Loucy (cell line): ENCODE data around the gene DBT.

Experiments
- H2AFZ ChIP-seq: fragments of 200-600 bp; sonication (generic); 2 replicates; pipeline ENCODE4 v1.6.0; 2016; ENCODE audit warnings: antibody characterized with exemption, mild to moderate bottlenecking, low read length, moderate library complexity
- H3F3A ChIP-seq: fragments of 200-600 bp; 2 replicates; pipeline ENCODE4 v1.6.0; 2016; ENCODE audit warnings: antibody characterized with exemption, low read depth, mild to moderate bottlenecking
- H3K27me3 ChIP-seq: fragments of 200-600 bp; sonication (generic); 2 replicates; pipeline ENCODE4 v1.6.1; 2014; ENCODE audit warnings: low read length, mild to moderate bottlenecking; ENCODE audit not compliant: insufficient read depth, poor library complexity, severe bottlenecking
- H3K36me3 ChIP-seq: fragments of 200-600 bp; sonication (generic); 2 replicates; pipeline ENCODE4 v1.6.1; 2016; ENCODE audit warnings: low read length; ENCODE audit not compliant: insufficient read depth
- H3K4me1 ChIP-seq: fragments of 200-600 bp; sonication (generic); 2 replicates; pipeline ENCODE4 v1.5.1; 2014; ENCODE audit warnings: low read length, mild to moderate bottlenecking; ENCODE audit not compliant: insufficient read depth, poor library complexity, severe bottlenecking
- H3K4me2 ChIP-seq: fragments of 200-600 bp; sonication (generic); 2 replicates; pipeline ENCODE4 v1.6.0; 2014; ENCODE audit warnings: antibody characterized with exemption, low read length, low read depth, mild to moderate bottlenecking; ENCODE audit not compliant: poor library complexity, severe bottlenecking
- H3K4me3 ChIP-seq: fragments of 200-600 bp; sonication (generic); 2 replicates; pipeline ENCODE4 v1.5.1; 2014; ENCODE audit warnings: low read length, mild to moderate bottlenecking, mixed read lengths; ENCODE audit not compliant: poor library complexity, severe bottlenecking
- H3K79me2 ChIP-seq: fragments of 200-600 bp; sonication (generic); 2 replicates; pipeline ENCODE4 v1.6.1; 2014; ENCODE audit warnings: low read length; ENCODE audit not compliant: insufficient read depth
- H3K9ac ChIP-seq: fragments of 200-600 bp; sonication (generic); 2 replicates; pipeline ENCODE4 v1.6.0; 2014; ENCODE audit warnings: mild to moderate bottlenecking, low read depth, low read length, moderate library complexity; ENCODE audit not compliant: poor library complexity, severe bottlenecking
- H3K9me2 ChIP-seq: fragments of 200-600 bp; sonication (generic); replicated peaks from 2 replicates; pipeline ENCODE4 v1.6.1; 2016; ENCODE audit warnings: low read depth, low read length, mixed read lengths
- H3K9me3 ChIP-seq: fragments of 200-600 bp; sonication (generic); 2 replicates; pipeline ENCODE4 v1.6.1; 2014; ENCODE audit warnings: mild to moderate bottlenecking, antibody characterized with exemption, low read length, low read depth; ENCODE audit not compliant: insufficient read depth
- H4K20me1 ChIP-seq: fragments of 200-600 bp; sonication (generic); 2 replicates; pipeline ENCODE4 v1.6.0; 2014; ENCODE audit warnings: antibody characterized with exemption, low read length, mild to moderate bottlenecking; ENCODE audit not compliant: insufficient read depth, poor library complexity, severe bottlenecking
- CTCF ChIP-seq: fragments of 200-600 bp; sonication (generic); conservative IDR thresholded peaks from 2 replicates; pipeline ENCODE4 v1.5.1; 2014; ENCODE audit warnings: mild to moderate bottlenecking, antibody characterized with exemption, low read length
- EZH2phosphoT487 ChIP-seq: fragments of 200-600 bp; IDR thresholded peaks from 2 replicates; pipeline ENCODE4 v1.6.1; 2018; ENCODE audit warnings: antibody characterized with exemption, mild to moderate bottlenecking, moderate library complexity, borderline replicate concordance

DBT gene

GRCh38 chr1:100177295-100178041 lies 72.2 kb downstream of the DBT start:
- Histone ChIP-seq H3K4me3 (no peak overlapping the region), H3F3A (no peaks in the 10 kb centered on the region), H3K4me2 (no peak overlapping the region), H3K36me3 (no peaks in the 10 kb centered on the region), H3K4me1 (no peaks in the 10 kb centered on the region), H3K9ac (no peak overlapping the region), H2AFZ (no peak overlapping the region), H3K27me3 (no peaks in the 10 kb centered on the region), H3K79me2 (no peaks in the 10 kb centered on the region), H3K9me2 (no peaks in the 10 kb centered on the region), H4K20me1 (no peaks in the 10 kb centered on the region), H3K9me3 (peaks cover 4% of the 10 kb centered on the region; the same call in 1 of the 2 replicates)
- TF ChIP-seq CTCF (no peak), EZH2phosphoT487 (no peak)

DNA sequence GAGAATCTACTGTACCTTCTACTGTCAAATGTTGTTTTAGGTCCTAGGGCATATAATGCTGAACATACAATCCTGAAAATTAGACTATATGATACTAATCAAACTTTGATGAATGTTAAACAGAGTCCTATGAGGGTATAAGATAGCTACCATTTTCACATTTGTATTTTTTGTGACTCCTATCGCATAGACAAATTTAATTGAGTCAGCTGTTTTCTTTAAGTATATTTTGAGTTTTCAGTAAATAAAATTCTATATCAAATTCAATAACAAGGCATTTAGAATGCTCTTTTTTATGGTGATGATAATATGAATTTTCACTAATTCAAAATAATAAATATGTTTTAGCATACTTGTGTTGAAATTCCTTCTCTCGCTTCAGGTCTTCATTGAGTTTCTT lies 81.6 kb downstream of the DBT start:
- Histone ChIP-seq H3K79me2 (no peaks in the 10 kb centered on the region), H3K27me3 (no peaks in the 10 kb centered on the region), H3K4me3 (no peak overlapping the region), H3K9me3 (no peaks in the 10 kb centered on the region), H3K9me2 (no peaks in the 10 kb centered on the region), H2AFZ (no peak overlapping the region), H3K9ac (no peak overlapping the region), H4K20me1 (no peaks in the 10 kb centered on the region), H3F3A (no peaks in the 10 kb centered on the region), H3K4me1 (no peaks in the 10 kb centered on the region), H3K36me3 (no peaks in the 10 kb centered on the region), H3K4me2 (no peak overlapping the region)
- TF ChIP-seq EZH2phosphoT487 = no peak
- TF ChIP-seq CTCF = no peak

DNA sequence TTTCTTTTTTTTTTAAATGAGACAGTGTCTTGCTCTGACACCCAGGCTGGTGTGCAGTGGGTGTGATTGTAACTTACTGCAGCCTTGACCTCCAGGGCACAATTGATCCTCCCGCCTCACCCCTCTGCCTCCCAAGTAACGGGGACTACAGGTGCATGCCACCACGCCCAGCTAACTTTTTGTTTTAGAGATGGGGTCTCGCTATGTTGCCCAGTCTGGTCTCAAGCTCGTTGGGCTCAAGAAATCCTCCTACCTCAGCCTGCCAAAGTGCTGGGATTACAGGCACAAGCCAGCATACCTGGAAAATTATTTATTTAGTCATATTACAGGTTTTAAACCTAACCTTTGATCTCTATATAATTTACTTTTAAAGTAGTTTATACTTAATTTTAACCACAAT lies 84.9 kb downstream of the DBT start:
- Histone ChIP-seq H3K9me2 (no peaks in the 10 kb centered on the region), H3F3A (no peaks in the 10 kb centered on the region), H3K36me3 (no peaks in the 10 kb centered on the region), H3K27me3 (no peaks in the 10 kb centered on the region), H3K4me3 (no peak overlapping the region), H3K9ac (no peak overlapping the region), H4K20me1 (no peaks in the 10 kb centered on the region), H2AFZ (no peak overlapping the region), H3K9me3 (no peaks in the 10 kb centered on the region), H3K4me1 (no peaks in the 10 kb centered on the region), H3K79me2 (no peaks in the 10 kb centered on the region), H3K4me2 (no peak overlapping the region)
- TF ChIP-seq CTCF (no peak), EZH2phosphoT487 (no peak)
